IMR-90 (cell line): ENCODE data around the gene FAM193A. TPM values are rescaled to one million over a fixed set of nuclear protein-coding genes. Genes with fewer than 3 reads are reported as not detected.
A peak's percentile ranks its signal among the peaks of the same experiment; 100 is the strongest.

Source experiments
- ATAC-seq: fragments of 200-7000 bp; cut with Tn5 transposase; 2 replicates; pipeline ENCODE4 v1.9.1; 2020; ENCODE audit warnings: low read depth, mild to moderate bottlenecking, moderate library complexity
- BruUV-seq: library from RNA; stranded (reverse); fragments of 400-500 nt; replicated peaks from 2 replicates; lab custom pipeline; 2021; lab: Mats Ljungman, UMichigan
- CTCF ChIA-PET: fragments of 300-600 bp; formaldehyde crosslinking; extraction: SDS; loops from one replicate; lab custom pipeline; 2021; ENCODE audit warnings: antibody characterized with exemption; lab: Yijun Ruan, JAX
- POLR2A ChIA-PET: fragments of 300-600 bp; sonication (Branson Sonifier 250); formaldehyde crosslinking; loops from one replicate; lab custom pipeline; 2022; ENCODE audit warnings: antibody characterized with exemption; ENCODE audit not compliant: unreplicated experiment; lab: Charles Lee
- DNase-seq: peaks from one replicate; pipeline ENCODE4 v3.0.0; 2013
- H2AFZ ChIP-seq: replicated peaks from 2 replicates; pipeline ENCODE3; 2013; ENCODE audit warnings: low read length, mild to moderate bottlenecking; ENCODE audit not compliant: poor library complexity
- H2AK5ac ChIP-seq: 2 replicates; pipeline ENCODE4 v1.6.1; 2013; ENCODE audit warnings: low read depth, low read length, inconsistent platforms
- H2AK9ac ChIP-seq: replicated peaks from 2 replicates; pipeline ENCODE3; 2013; ENCODE audit warnings: mild to moderate bottlenecking, low read depth, low read length, moderate library complexity; ENCODE audit not compliant: poor library complexity
- H2BK120ac ChIP-seq: 2 replicates; pipeline ENCODE4 v1.6.1; 2013; ENCODE audit warnings: low read depth, low read length, inconsistent platforms
- H2BK15ac ChIP-seq: 3 replicates; pipeline ENCODE4 v1.6.1; 2013; ENCODE audit warnings: low read depth, low read length, inconsistent platforms
- H2BK20ac ChIP-seq: 2 replicates; pipeline ENCODE4 v1.6.1; 2013; ENCODE audit warnings: low read depth, mild to moderate bottlenecking, inconsistent platforms, low read length, moderate library complexity
- H2BK5ac ChIP-seq: 2 replicates; pipeline ENCODE4 v1.6.1; 2013; ENCODE audit warnings: mild to moderate bottlenecking, low read depth, low read length, inconsistent platforms; ENCODE audit not compliant: poor library complexity, severe bottlenecking
- H3K14ac ChIP-seq: replicated peaks from 2 replicates; pipeline ENCODE4 v1.6.1; 2013; ENCODE audit warnings: low read depth, low read length, inconsistent platforms
- H3K18ac ChIP-seq: 2 replicates; pipeline ENCODE4 v1.6.1; 2013; ENCODE audit warnings: low read depth, low read length, control low read depth
- H3K23ac ChIP-seq: 2 replicates; pipeline ENCODE4 v1.6.1; 2013; ENCODE audit warnings: low read depth, low read length, inconsistent platforms
- H3K27ac ChIP-seq: 2 replicates; pipeline ENCODE4 v1.5.1; 2013; ENCODE audit warnings: mild to moderate bottlenecking, control low read depth, low read length; ENCODE audit not compliant: insufficient read depth
- H3K27me3 ChIP-seq: 2 replicates; pipeline ENCODE4 v1.6.1; 2013; ENCODE audit warnings: low read length; ENCODE audit not compliant: control insufficient read depth, insufficient read depth
- H3K36me3 ChIP-seq: 2 replicates; pipeline ENCODE4 v1.6.1; 2013; ENCODE audit warnings: low read length, mixed read lengths; ENCODE audit not compliant: control insufficient read depth, insufficient read depth
- H3K4ac ChIP-seq: 2 replicates; pipeline ENCODE4 v1.6.1; 2013; ENCODE audit warnings: low read depth, low read length, inconsistent platforms
- H3K4me1 ChIP-seq: 2 replicates; pipeline ENCODE4 v1.6.1; 2013; ENCODE audit warnings: low read length, mixed read lengths; ENCODE audit not compliant: control insufficient read depth, insufficient read depth
- H3K4me2 ChIP-seq: 2 replicates; pipeline ENCODE4 v1.6.1; 2013; ENCODE audit warnings: low read depth, mild to moderate bottlenecking, control low read depth, low read length, moderate library complexity
- H3K4me3 ChIP-seq: 2 replicates; pipeline ENCODE4 v1.5.1; 2013; ENCODE audit warnings: low read depth, mild to moderate bottlenecking, control low read depth, low read length, moderate library complexity; ENCODE audit not compliant: insufficient read depth
- H3K56ac ChIP-seq: 2 replicates; pipeline ENCODE4 v1.6.1; 2013; ENCODE audit warnings: low read length, inconsistent platforms; ENCODE audit not compliant: insufficient read depth; ENCODE audit errors: extremely low read depth
- H3K79me1 ChIP-seq, 2 experiments: 2 replicates each; pipeline ENCODE4 v1.6.1; 2013; ENCODE audit warnings: low read length in 2 of 2, inconsistent platforms in 1 of 2, low read depth in 1 of 2
- H3K9ac ChIP-seq: 2 replicates; pipeline ENCODE4 v1.6.1; 2013; ENCODE audit warnings: low read depth, low read length, control low read depth
- H3K9me1 ChIP-seq: 2 replicates; pipeline ENCODE4 v1.6.1; 2013; ENCODE audit warnings: low read length, inconsistent platforms; ENCODE audit not compliant: insufficient read depth
- H3K9me3 ChIP-seq: 2 replicates; pipeline ENCODE4 v1.6.1; 2013; ENCODE audit warnings: low read length; ENCODE audit not compliant: control insufficient read depth, insufficient read depth
- H4K20me1 ChIP-seq: 2 replicates; pipeline ENCODE4 v1.6.1; 2013; ENCODE audit warnings: low read length, inconsistent platforms; ENCODE audit not compliant: insufficient read depth
- H4K5ac ChIP-seq: 2 replicates; pipeline ENCODE4 v1.6.1; 2013; ENCODE audit warnings: mild to moderate bottlenecking, low read depth, low read length, control low read depth
- H4K8ac ChIP-seq, 2 experiments: 2 replicates each; pipeline ENCODE4 v1.6.1; 2013; ENCODE audit warnings: low read depth in 2 of 2, low read length in 2 of 2, control low read depth in 1 of 2, inconsistent platforms in 1 of 2
- H4K91ac ChIP-seq: 2 replicates; pipeline ENCODE4 v1.6.1; 2013; ENCODE audit warnings: low read depth, low read length, inconsistent platforms; ENCODE audit not compliant: insufficient read depth
- CHD1 ChIP-seq: IDR thresholded peaks from 2 replicates; pipeline ENCODE4 v1.6.1; 2012; ENCODE audit warnings: low read depth, low read length, improper control_type of control experiment
- ELK1 ChIP-seq: fragments of 150-350 bp; IDR thresholded peaks from 2 replicates; pipeline ENCODE4 v1.6.1; 2016; ENCODE audit warnings: low read depth, mild to moderate bottlenecking, low read length, moderate library complexity, borderline replicate concordance
- MAFK ChIP-seq: IDR thresholded peaks from 2 replicates; pipeline ENCODE4 v1.6.1; 2012; ENCODE audit warnings: low read depth, low read length, improper control_type of control experiment
- POLR2A ChIP-seq: IDR thresholded peaks from 2 replicates; pipeline ENCODE4 v1.6.1; 2012; ENCODE audit warnings: mild to moderate bottlenecking, low read depth, low read length
- SMC3 ChIP-seq: fragments of 150-350 bp; IDR thresholded peaks from 2 replicates; pipeline ENCODE4 v1.6.1; 2016; ENCODE audit warnings: low read depth, mild to moderate bottlenecking, antibody characterized with exemption, low read length, moderate library complexity
- WGBS, 2 experiments: methylation state at CpG; one replicate each; pipeline versions ENCODE4 v1.1.5 to v1.1.7; 2013; ENCODE audit warnings: missing lambda C conversion rate in 2 of 2; ENCODE audit not compliant: insufficient read length in 1 of 2; ENCODE audit errors: extremely low coverage in 2 of 2; 5-methylcytosine and 5-hydroxymethylcytosine counted together
- dilution Hi-C: fragments of 300-500 bp; cut with HindIII; formaldehyde crosslinking; loops from one replicate; pipeline ENCODE4 v1.14.3; 2018; ENCODE audit warnings: low sequenced_read_pairs; ENCODE audit not compliant: unreplicated experiment
- in situ Hi-C: fragments of 300-500 bp; cut with MboI; formaldehyde crosslinking; loops from 3 replicates; pipeline ENCODE4 v1.14.3; 2019; ENCODE audit warnings: low sequenced_read_pairs, inconsistent platforms, mixed read lengths
- intact Hi-C: fragments of 100-400 bp; cut with micrococcal nuclease; formaldehyde crosslinking; loops from 2 replicates; pipeline ENCODE4 v1.10.0; 2022
- polyA plus RNA-seq, 3 experiments: library from polyadenylated mRNA; depleted of rRNA; stranded (reverse); fragments of >200 nt; gene quantifications; 2 replicates each; pipeline ENCODE4 v1.2.3, GENCODE V29; 2012; ENCODE audit warnings: low replicate concordance in 1 of 3
- total RNA-seq: library from RNA; depleted of rRNA; stranded (reverse); fragments of >200 nt; gene quantifications from 2 replicates; pipeline ENCODE4 v1.2.3, GENCODE V29; 2012

FAM193A gene
- total and polyA plus RNA-seq, 2 of the 4 experiments (the other 2 are of a cell fraction): 6.8 to 11.0 TPM

DNA sequence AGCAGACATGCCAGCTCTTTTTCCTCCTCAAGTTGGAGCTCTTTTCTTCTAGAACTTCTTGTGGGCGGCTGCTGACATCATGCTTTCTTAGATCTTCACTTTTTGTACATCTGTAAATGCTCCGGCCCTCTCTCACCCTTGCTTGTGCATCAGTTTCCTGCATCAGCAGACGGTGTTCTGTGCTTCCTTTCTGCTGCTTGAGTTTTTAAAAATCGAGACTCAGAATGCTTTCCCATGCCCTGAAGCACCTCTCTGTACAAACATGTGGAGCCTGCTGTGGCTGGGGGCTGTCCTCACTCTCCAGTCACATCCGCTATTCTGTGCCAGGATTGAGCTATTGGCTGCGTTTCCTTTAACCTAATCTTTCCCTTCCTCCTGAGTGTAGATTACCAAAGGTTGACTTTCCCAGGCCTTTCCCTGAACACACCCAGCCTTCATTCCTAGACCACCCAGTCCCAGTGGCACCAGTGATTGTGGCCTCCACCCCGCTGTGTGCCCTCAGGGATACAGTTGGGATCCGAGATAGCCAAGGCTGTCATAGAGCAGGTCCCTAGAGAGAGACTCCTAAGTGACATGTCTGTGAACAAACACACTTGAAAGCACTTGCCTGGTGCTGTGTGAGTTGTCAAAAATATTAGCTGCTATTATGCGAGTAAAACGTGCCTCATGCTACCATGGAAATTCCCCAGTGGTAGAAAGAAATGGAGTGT, 177.8 kb downstream of the FAM193A start:
- CTCF ChIA-PET: no interaction called here

More for the DNA sequence above, 177.8 kb downstream of the FAM193A start:
- Histone ChIP-seq H3K18ac (no peak overlapping the region), H4K5ac (no peak overlapping the region), H3K36me3 (peaks cover 22% of the 10 kb centered on the region), H3K4me2 (no peak overlapping the region), H3K9me3 (no peaks in the 10 kb centered on the region), H3K27me3 (no peaks in the 10 kb centered on the region), H4K8ac (0 out of 4 replicates have a peak overlapping the region, but pooled peaks of 1 of the 2 experiments have one; percentile 5), H3K4ac (no peak overlapping the region; the same call in 1 of the 2 replicates), H3K9me1 (peaks cover 14% of the 10 kb centered on the region), H3K4me1 (peaks cover 3% of the 10 kb centered on the region; the same call in 1 of the 2 replicates), H2AFZ (no peak overlapping the region), H3K23ac (peak overlapping the region; percentile 12; the same call in 1 of the 2 replicates), H2BK120ac (no peak overlapping the region), H4K20me1 (peaks cover 9% of the 10 kb centered on the region), H2AK9ac (peak overlapping the region; percentile 65), H3K56ac (no peak overlapping the region), H2BK15ac (no peak overlapping the region), H3K14ac (peak overlapping the region; percentile 63; the same call in 1 of the 2 replicates), H4K91ac (no peak overlapping the region), H3K27ac (no peak overlapping the region), H2BK20ac (no peak overlapping the region), H3K79me1 (peaks cover 20 to 42% of the 10 kb centered on the region in 2 experiments), H3K4me3 (no peak overlapping the region), H2AK5ac (no peak overlapping the region), H3K9ac (no peak overlapping the region), H2BK5ac (peak overlapping the region; percentile 19)
- BruUV-seq: no TSS peak
- intact Hi-C loops (no loop called here), dilution Hi-C loops (no loop called here), in situ Hi-C loops (no loop called here)
- peak; percentile 24 for ATAC-seq
- TF ChIP-seq CHD1 (no peak), ELK1 (no peak), MAFK (no peak), SMC3 (no peak), POLR2A (no peak)
- POLR2A ChIA-PET: interaction anchor here (0.5 kb wide), 1 partner anchor 1736 kb away, joined by 7 read pairs; no protein-coding TSS in a partner anchor
- DNase-seq: peak; percentile 71
- WGBS, 2 experiments: 49% methylated on average over 5 of the region's 10 CpGs; no CpG with 5 or more reads in 1 of the 2 experiments
